ENCODE measurements around the gene CDH16.

The CDH16 gene, protein sequence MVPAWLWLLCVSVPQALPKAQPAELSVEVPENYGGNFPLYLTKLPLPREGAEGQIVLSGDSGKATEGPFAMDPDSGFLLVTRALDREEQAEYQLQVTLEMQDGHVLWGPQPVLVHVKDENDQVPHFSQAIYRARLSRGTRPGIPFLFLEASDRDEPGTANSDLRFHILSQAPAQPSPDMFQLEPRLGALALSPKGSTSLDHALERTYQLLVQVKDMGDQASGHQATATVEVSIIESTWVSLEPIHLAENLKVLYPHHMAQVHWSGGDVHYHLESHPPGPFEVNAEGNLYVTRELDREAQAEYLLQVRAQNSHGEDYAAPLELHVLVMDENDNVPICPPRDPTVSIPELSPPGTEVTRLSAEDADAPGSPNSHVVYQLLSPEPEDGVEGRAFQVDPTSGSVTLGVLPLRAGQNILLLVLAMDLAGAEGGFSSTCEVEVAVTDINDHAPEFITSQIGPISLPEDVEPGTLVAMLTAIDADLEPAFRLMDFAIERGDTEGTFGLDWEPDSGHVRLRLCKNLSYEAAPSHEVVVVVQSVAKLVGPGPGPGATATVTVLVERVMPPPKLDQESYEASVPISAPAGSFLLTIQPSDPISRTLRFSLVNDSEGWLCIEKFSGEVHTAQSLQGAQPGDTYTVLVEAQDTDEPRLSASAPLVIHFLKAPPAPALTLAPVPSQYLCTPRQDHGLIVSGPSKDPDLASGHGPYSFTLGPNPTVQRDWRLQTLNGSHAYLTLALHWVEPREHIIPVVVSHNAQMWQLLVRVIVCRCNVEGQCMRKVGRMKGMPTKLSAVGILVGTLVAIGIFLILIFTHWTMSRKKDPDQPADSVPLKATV

DNA sequence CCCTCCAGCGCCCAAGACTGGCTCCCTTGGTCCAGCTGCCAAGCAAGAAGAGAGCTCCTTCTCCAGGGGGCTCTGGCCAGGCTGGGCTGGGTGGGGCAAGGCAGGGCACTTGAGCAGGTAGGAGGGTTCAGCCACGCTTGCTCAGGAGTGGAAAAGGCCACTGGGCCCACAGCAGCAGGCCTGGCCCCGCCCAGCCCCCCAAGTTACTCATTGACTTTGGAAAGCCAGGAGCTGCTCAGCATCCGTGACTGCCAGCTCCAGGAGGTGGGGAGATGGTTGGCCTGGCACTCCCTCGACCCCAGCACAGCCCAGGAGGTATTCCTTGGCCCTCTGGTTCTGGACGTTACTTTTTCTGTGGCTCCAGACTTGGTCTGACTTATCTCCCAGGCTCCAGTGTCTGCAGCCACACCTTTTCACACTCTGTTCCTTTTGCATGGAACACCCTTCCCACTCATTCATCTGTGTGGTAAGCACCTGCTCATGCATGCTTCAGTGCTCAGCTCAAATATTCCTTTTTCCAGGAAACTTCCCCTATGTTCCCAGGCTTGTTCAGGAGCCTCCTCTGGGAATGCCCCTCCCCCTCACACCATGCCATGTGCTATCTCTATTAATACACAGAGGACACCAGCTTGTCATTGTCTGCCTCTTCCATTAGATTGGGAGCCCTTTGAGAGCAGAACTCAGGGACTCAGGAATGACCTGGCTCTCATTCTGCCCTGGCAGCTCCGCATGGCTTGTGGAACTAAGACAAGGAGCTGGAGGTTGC, at the start of gene CDH16:
CDH16 (minus strand) TSS at position 83 of the 766 bp plus-strand sequence. CDS start 820 bp downstream, outside the sequence.
- Histone ChIP-seq H3K36me3 (peaks cover 32% of the 10 kb centered on the region), H3K9me3 (ENCODE audit: severe bottlenecking) (no peaks in the 10 kb centered on the region), H3K4me3 (ENCODE audit: low read depth, low read length) (no peak within 1 kb of the TSS), H3K27me3 (ENCODE audit: insufficient read depth, low read depth, severe bottlenecking) (no peaks in the 10 kb centered on the region), H3K27ac (peak within 1 kb of the TSS; percentile 90)
- no peak for TF ChIP-seq CTCF (IDR thresholded peaks at IDR 0.05; ENCODE audit: low read depth, low read length)
- peak; percentile 73 for DNase-seq

DNA sequence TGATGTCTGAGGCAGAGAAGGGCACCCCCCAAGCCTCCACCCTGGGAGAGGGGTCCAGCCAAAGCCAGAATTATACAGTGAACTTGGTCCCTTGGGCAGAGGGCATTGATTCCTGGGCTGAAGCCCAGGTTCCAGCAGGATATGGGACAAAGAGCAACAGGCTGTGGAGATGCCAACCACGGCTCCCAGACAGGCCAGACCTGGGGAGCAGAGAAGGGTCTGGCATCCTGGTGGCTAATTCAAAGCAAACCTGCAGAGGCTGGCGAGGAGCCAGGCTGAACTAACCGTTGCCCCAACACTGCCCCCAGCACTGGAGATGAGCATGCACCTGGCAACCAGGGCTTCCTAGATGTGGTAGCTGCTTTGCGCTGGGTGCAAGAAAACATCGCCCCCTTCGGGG, 45.4 kb upstream of the CDH16 start:
- Histone ChIP-seq H3K27me3 (ENCODE audit: insufficient read depth, low read depth, severe bottlenecking) (no peaks in the 10 kb centered on the region), H3K4me3 (ENCODE audit: low read depth, low read length) (no peak overlapping the region), H3K36me3 (no peaks in the 10 kb centered on the region), H3K9me3 (ENCODE audit: severe bottlenecking) (no peaks in the 10 kb centered on the region), H3K27ac (no peak overlapping the region)
- no peak for TF ChIP-seq CTCF (IDR thresholded peaks at IDR 0.05; ENCODE audit: low read depth, low read length)
- DNase-seq = no peak

DNA sequence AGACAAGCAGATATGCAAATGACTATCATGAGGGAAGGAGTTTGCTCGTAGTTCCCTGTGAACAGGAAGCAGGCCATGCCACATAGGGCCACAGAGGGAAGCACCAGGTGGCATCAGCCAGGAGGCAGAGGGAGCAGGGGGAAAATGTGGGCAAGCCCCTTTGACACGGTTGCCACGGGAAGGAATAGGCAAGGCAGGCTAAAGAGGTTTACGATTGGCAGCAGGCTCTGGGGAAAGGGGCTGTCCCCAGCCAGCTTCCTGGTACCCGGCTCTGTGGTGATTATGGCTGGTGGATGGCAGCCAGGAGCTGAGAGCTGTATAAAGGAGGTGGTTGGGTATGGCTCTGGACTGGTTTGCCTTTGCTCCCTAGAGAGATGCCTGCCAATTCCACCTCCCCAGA, 43.2 kb upstream of the CDH16 start:
- Histone ChIP-seq H3K36me3 (no peaks in the 10 kb centered on the region), H3K27me3 (ENCODE audit: insufficient read depth, low read depth, severe bottlenecking) (no peaks in the 10 kb centered on the region), H3K9me3 (ENCODE audit: severe bottlenecking) (no peaks in the 10 kb centered on the region), H3K4me3 (ENCODE audit: low read depth, low read length) (no peak overlapping the region), H3K27ac (no peak overlapping the region)
- DNase-seq = no peak
- TF ChIP-seq CTCF (IDR thresholded peaks at IDR 0.05; ENCODE audit: low read depth, low read length) = no peak

GRCh38 chr16:66961065-66961744, 42.5 kb upstream of the CDH16 start, which contains the start of gene CES3:
Gene CES3, plus strand, starts transcription at chr16:66961266. Its CDS starts 42 bp downstream, at chr16:66961308.
- TF ChIP-seq CTCF (IDR thresholded peaks at IDR 0.05; ENCODE audit: low read depth, low read length) = peak; percentile 92
- Histone ChIP-seq H3K36me3 (no peaks in the 10 kb centered on the region), H3K27me3 (ENCODE audit: insufficient read depth, low read depth, severe bottlenecking) (no peaks in the 10 kb centered on the region), H3K27ac (peak within 1 kb of the TSS; percentile 49), H3K9me3 (ENCODE audit: severe bottlenecking) (no peaks in the 10 kb centered on the region), H3K4me3 (ENCODE audit: low read depth, low read length) (peak within 1 kb of the TSS; percentile 36)
- peak; percentile 90 for DNase-seq

GRCh38 chr16:66960270-66960669, 41.6 kb upstream of the CDH16 start:
- DNase-seq = no peak

More at GRCh38 chr16:66960270-66960669, 41.6 kb upstream of the CDH16 start:
- Histone ChIP-seq H3K4me3 (ENCODE audit: low read depth, low read length) (no peak overlapping the region), H3K27me3 (ENCODE audit: insufficient read depth, low read depth, severe bottlenecking) (no peaks in the 10 kb centered on the region), H3K36me3 (no peaks in the 10 kb centered on the region), H3K27ac (no peak overlapping the region; the same call in 1 of the 2 replicates), H3K9me3 (ENCODE audit: severe bottlenecking) (no peaks in the 10 kb centered on the region)
- no peak for TF ChIP-seq CTCF (IDR thresholded peaks at IDR 0.05; ENCODE audit: low read depth, low read length)

Measured in WERI-Rb-1 (cell line).